Measurements from ENCODE around the gene RNF39. TPM values are rescaled to one million over a fixed set of nuclear protein-coding genes. Genes with fewer than 3 reads are reported as not detected.
"Not testable (repeated sequence)": the region's sequence is repeated elsewhere in the genome, so short reads cannot be mapped to it uniquely, and the experiment has no call there.

The RNF39 gene
- 1 to 10 TPM in 1 of 4 donors, under 1 TPM in 3; 0.36 to 1.7 (median 0.71) TPM for total RNA-seq

- ATAC-seq (ENCODE audit: low FRiP score) (peak; percentile 22), DNase-seq (ENCODE audit: low spot score) (no peak)
- TF ChIP-seq CTCF (IDR thresholded peaks at IDR 0.05): no peak
These were observed at the start of gene RNF39 for GRCh38 chr6:30075094-30075789. Gene RNF39 (minus strand): TSS chr6:30075769. CDS start chr6:30075585, 184 bp downstream.

GRCh38 chr6:30122515-30122914, 46.9 kb upstream of the RNF39 start:
- ATAC-seq (ENCODE audit: low FRiP score): no peak
- no peak for TF ChIP-seq CTCF (IDR thresholded peaks at IDR 0.05)
- DNase-seq (ENCODE audit: low spot score): no peak

- DNase-seq (ENCODE audit: low spot score) (no peak), ATAC-seq (ENCODE audit: low FRiP score) (no peak)
- no peak for TF ChIP-seq CTCF (IDR thresholded peaks at IDR 0.05)
These were observed 46.1 kb upstream of the RNF39 start for GRCh38 chr6:30121446-30122366.

- ATAC-seq (ENCODE audit: low FRiP score); DNase-seq (ENCODE audit: low spot score): not testable (repeated sequence)
These were observed 43.1 kb upstream of the RNF39 start for GRCh38 chr6:30118691-30119090.

GRCh38 chr6:30116724-30117123, 41.2 kb upstream of the RNF39 start:
- DNase-seq (ENCODE audit: low spot score): no peak
- TF ChIP-seq CTCF (IDR thresholded peaks at IDR 0.05): no peak
- no peak for ATAC-seq (ENCODE audit: low FRiP score)

GRCh38 chr6:30113841-30114240, 38.3 kb upstream of the RNF39 start:
- TF ChIP-seq CTCF (IDR thresholded peaks at IDR 0.05): no peak
- no peak for DNase-seq (ENCODE audit: low spot score)
- no peak for ATAC-seq (ENCODE audit: low FRiP score)

GRCh38 chr6:30113003-30113759, 37.6 kb upstream of the RNF39 start, which contains the start of gene TRIM31:
Gene TRIM31 (minus strand): TSS chr6:30113090. CDS start chr6:30112805, 285 bp downstream.
- TF ChIP-seq CTCF (IDR thresholded peaks at IDR 0.05): no peak
- ATAC-seq (ENCODE audit: low FRiP score) (no peak), DNase-seq (ENCODE audit: low spot score) (no peak)
